ENCODE data around the gene KCNIP1.

GRCh38 chr5:170483701-170484458 is 19.9 kb upstream of the KCNIP1 start:
- TF ChIP-seq CTCF (IDR thresholded peaks at IDR 0.05) (no peak), POLR2A (IDR thresholded peaks at IDR 0.05) (no peak)
